Brain microvascular endothelial cell (primary cell): Measurements from ENCODE around the gene GSAP.

ENCODE experiments used
- DNase-seq: peaks from one replicate; pipeline ENCODE4 v3.0.0-alpha.2; 2020
- H3K27ac ChIP-seq: fragments of 250-450 bp; sonication (Bioruptor Pico); 2 replicates; pipeline ENCODE4 v1.5.1; 2020; ENCODE audit warnings: mild to moderate bottlenecking, moderate library complexity
- H3K27me3 ChIP-seq: fragments of 250-450 bp; sonication (Bioruptor Pico); replicated peaks from 2 replicates; pipeline ENCODE4 v1.5.1; 2020; ENCODE audit warnings: mild to moderate bottlenecking
- H3K36me3 ChIP-seq: fragments of 250-450 bp; sonication (Bioruptor Pico); replicated peaks from 2 replicates; pipeline ENCODE4 v1.5.1; 2020; ENCODE audit warnings: mild to moderate bottlenecking
- H3K4me3 ChIP-seq: 2 replicates; pipeline ENCODE4 v1.5.1; 2011; ENCODE audit warnings: low read depth, mild to moderate bottlenecking, control low read depth, low read length, moderate library complexity
- in situ Hi-C: cut with HindIII; loops from 2 replicates; pipeline ENCODE4 v1.10.0; 2017; ENCODE audit warnings: low sequenced_read_pairs, low pct_ligation_motif_present
- TF ChIP-seq, protein P1 (sequence below): IDR thresholded peaks from 2 replicates; pipeline ENCODE4 v1.5.1; 2011; ENCODE audit warnings: low read depth, mild to moderate bottlenecking, moderate library complexity, low read length, control low read depth, inconsistent platforms; ENCODE audit errors: missing control alignments

GSAP gene

DNA sequence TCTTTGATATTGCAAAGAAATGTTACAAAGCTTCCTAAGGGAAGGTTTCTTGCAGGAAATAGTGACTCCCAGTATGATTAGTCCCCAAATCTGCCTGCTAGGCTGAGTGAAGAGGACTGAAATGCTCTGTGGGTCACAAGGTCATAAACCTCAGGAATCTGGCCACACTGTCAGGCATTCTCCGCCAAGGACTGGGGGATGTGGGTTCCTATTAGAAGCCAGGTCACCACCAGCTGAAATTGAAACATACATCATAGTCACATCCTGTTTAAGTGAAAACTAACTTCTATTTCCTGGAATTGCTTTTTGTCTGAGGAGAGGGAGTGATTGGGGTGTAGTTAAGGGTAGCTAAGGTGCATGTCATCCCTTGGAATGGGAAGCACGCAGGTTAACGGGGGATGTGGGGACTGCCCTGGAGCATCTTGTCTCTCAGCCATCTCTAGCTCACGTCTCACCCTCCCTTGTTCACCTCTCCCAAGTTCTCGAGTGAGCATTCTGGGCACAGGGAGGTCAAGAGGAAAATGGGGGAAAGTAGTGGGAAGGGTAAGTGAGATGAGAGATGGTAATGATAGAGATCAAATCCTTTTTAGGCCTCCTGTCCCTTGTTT lies 12.0 kb upstream of the GSAP start:
- Histone ChIP-seq H3K36me3 (no peaks in the 10 kb centered on the region), H3K27me3 (no peaks in the 10 kb centered on the region), H3K27ac (peak overlapping the region; percentile 16), H3K4me3 (no peak overlapping the region)
- DNase-seq = peak; percentile 63
- TF ChIP-seq, protein P1, sequence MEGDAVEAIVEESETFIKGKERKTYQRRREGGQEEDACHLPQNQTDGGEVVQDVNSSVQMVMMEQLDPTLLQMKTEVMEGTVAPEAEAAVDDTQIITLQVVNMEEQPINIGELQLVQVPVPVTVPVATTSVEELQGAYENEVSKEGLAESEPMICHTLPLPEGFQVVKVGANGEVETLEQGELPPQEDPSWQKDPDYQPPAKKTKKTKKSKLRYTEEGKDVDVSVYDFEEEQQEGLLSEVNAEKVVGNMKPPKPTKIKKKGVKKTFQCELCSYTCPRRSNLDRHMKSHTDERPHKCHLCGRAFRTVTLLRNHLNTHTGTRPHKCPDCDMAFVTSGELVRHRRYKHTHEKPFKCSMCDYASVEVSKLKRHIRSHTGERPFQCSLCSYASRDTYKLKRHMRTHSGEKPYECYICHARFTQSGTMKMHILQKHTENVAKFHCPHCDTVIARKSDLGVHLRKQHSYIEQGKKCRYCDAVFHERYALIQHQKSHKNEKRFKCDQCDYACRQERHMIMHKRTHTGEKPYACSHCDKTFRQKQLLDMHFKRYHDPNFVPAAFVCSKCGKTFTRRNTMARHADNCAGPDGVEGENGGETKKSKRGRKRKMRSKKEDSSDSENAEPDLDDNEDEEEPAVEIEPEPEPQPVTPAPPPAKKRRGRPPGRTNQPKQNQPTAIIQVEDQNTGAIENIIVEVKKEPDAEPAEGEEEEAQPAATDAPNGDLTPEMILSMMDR = no peak
- in situ Hi-C loops = no loop called here

DNA sequence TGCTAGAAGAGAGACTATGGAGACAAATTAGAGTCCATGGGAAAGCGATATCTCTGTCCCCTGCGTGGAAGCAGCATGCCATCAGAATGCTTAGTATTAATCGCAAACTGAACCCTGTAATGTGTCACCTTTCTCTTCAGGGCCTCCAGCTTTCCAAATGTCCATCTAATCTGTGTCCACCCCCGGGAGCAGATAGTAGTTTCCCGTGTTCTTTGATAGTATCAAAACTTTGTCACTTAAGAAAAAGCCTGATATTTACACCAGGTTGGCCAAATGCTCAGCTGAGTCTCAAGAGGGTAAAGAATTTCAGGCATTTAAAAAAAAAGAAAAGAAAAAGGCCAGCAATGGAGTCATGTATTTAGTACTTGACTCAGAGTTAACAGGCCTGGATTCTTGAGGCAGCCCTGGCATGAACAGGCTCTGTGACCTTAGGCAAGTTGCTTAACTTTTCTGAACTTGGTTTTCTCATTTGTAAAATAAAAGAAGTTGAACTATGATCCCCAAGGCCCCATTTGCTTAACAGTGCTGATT lies 10.4 kb upstream of the GSAP start:
- Histone ChIP-seq H3K4me3 (no peak overlapping the region), H3K27ac (peak overlapping the region; percentile 79), H3K27me3 (no peaks in the 10 kb centered on the region), H3K36me3 (no peaks in the 10 kb centered on the region)
- no peak for DNase-seq
- TF ChIP-seq, protein P1 = no peak
- in situ Hi-C loops = no loop called here

DNA sequence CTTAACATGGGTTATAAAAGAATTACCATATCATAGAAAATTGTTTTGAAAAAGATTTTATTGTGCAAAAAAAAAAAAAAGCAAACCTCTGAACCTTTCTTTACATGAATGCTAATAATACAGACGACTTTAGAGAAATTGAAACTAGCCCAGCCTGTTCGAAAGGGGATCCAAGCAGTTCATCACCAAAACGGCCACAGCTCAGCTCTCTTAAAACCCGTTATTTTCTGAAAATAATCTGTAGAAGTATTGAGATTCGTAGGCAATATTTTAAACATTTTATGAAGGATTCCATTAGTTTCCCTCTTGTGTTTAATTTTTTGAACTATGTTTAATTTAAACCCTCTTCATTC lies 9.9 kb upstream of the GSAP start:
- no peaks in the 10 kb centered on the region for H3K27me3 ChIP-seq
- TF ChIP-seq, protein P1 = no peak
- in situ Hi-C loops = no loop called here
- DNase-seq = no peak
- H3K4me3 ChIP-seq = peak overlapping the region; percentile 1
- peak overlapping the region; percentile 79 for H3K27ac ChIP-seq
- no peaks in the 10 kb centered on the region for H3K36me3 ChIP-seq

DNA sequence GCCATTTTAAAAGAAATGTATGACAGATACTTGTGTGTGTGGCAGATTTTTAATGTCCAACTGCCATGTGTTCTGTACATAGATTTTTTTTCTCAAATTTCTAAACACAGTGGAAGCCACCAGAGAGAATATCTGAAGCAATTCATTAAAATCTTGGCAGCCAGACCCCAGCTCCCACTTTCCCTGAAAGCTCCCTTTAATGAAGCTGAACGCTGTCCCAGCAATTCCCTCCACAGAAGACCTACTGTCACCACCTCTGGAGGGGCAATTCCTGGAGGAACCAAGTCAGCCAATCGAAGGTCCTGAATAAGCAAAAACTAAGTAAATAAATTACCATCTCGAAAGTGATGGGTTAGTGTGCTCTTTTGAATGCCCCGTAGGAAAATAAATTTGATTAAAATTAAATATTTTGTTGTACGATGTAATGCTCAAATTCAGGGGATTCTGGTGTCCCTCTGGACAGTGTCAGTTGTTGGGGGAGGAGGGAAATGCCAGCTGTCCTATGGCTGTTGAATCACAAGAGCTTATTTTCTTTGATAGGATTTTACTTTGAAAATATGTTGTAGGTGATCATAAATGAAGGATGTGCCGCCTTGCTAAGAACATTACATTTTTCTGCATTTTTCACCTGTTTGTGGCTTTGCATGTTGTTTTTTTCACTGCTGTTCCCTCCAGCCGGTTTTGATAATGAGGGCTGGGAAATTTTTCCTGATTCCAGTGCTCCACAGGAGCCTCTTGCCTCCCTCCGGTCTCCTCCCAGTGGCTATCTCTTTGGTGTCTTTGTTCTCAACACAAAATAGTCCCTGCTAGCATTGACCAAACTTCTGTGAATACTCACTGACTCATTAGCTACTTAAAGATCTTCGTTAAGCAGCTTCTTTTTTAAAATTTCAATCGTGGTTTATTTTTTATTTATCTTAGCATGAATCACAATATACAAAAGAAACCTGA lies 9.2 kb upstream of the GSAP start:
- Histone ChIP-seq H3K27me3 (no peaks in the 10 kb centered on the region), H3K27ac (peak overlapping the region; percentile 79), H3K36me3 (no peaks in the 10 kb centered on the region), H3K4me3 (peak overlapping the region; percentile 1)
- in situ Hi-C loops = no loop called here
- peak; percentile 57 for DNase-seq
- TF ChIP-seq, protein P1 = peak; percentile 9

DNA sequence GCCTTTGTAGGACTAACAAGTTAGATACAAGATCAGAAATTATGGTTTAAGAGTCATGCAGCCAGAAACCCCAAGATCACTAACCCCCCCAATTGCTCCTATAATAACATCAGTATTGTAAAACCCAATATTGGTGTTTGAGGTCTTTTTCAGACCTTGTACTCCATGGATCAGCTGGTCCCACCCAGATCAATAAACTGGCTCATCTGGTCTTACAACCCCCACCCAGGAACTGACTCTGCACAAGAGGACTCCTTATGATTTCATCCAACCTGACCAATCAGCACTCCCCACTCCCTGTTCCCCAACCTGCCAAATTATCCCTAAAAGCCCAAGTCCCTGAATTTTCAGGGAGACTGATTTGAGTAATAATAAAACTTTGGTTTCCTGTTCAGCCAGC lies 6.4 kb upstream of the GSAP start:
- Histone ChIP-seq H3K27me3 (no peaks in the 10 kb centered on the region), H3K36me3 (no peaks in the 10 kb centered on the region), H3K27ac (no peak overlapping the region), H3K4me3 (no peak overlapping the region)
- TF ChIP-seq, protein P1 = no peak
- in situ Hi-C loops = no loop called here
- DNase-seq = no peak
